ENCODE data around the gene PXN.
"Not testable (repeated sequence)": the region's sequence is repeated elsewhere in the genome, so short reads cannot be mapped to it uniquely, and the experiment has no call there.

PXN gene

DNA sequence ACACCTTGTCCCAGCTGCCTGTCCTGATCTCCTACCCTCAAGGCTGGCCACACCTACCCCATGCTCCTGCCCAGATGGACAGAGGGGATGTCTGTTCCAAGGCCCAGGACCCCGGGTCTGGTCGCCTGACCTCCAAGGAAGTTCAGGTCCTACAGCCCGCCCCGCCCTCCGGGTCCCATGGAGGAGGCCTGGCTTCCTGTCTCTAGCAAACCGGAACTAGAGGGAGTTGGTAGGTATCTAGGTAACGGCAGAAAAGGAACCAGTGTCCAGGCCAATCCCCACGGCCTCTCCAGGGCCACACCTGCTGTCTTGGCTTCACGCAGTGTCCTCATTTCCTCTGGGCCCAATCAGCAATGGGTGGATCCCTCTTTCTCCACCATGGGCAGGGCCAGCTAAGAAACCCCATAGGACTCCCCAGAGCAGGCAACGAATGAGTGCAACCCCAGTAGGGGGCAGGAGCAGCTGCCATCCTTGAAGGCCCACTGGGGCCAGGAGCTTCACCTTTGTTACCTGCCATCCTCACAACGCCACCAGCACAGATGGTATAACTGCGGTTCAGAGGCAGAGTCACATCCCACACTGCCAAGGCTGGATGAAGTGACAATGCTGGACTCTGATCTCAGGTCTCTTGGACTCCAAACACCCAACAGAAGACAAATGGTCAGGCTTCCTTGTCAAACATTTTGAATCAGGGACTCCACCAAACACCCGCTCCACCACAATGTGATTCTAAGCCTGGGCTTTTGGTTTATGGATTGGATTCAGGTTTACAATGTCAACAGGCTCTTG is 39.5 kb downstream of the PXN start:
- no peak for DNase-seq (ENCODE audit: low read depth, low spot score)

GRCh38 chr12:120225200-120225558 is 40.4 kb downstream of the PXN start:
- no peak for DNase-seq (ENCODE audit: low read depth, low spot score)

- no peak for DNase-seq (ENCODE audit: low read depth, low spot score)
Observed at GRCh38 chr12:120224304-120225199, 41.0 kb downstream of the PXN start.

DNA sequence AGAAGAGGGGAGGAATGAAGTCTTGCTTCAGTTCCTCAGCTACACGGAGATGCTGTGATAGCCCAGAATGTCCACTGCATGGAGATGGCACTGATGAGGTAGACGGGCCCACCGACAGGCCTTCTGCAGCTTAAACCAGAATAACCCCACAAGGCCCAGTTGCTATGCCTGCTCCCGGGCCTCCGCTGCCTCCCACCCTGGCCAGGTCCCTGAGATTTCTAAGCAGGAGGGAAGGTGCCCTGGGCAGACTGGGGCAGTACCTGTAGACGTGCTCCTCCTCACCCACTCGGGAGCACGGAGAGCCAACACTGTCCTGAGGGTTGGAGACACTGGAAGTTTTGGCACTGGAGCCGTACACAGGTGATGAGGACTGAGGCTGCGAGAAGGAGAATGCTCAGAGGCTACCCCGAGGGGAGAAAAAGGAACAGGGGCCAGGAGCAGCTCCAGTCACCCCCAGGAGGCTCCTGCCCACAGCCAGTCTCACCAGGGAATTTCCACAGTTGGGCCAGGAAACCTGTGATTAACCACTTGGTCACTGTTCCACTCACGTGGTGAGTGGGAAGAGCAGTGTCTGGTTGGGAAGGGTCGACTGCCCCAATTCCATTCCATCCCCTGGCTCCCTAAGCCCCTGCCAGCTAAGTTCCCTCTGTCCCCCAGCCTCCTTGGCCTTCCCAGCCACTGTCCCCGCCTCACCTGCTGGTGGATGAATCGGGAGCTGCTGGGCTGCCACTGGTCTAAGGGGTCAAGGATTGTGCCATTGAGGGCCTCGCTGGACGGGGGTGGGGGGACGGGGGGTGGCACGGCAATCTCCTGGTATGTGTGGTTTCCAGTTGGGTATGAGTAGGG is 41.8 kb downstream of the PXN start:
- no peak for DNase-seq (ENCODE audit: low read depth, low spot score)

- DNase-seq (ENCODE audit: low read depth, low spot score): no peak
Observed at GRCh38 chr12:120222288-120222832, 43.2 kb downstream of the PXN start.

GRCh38 chr12:120221576-120221900 is 44.0 kb downstream of the PXN start:
- no peak for DNase-seq (ENCODE audit: low read depth, low spot score)

DNA sequence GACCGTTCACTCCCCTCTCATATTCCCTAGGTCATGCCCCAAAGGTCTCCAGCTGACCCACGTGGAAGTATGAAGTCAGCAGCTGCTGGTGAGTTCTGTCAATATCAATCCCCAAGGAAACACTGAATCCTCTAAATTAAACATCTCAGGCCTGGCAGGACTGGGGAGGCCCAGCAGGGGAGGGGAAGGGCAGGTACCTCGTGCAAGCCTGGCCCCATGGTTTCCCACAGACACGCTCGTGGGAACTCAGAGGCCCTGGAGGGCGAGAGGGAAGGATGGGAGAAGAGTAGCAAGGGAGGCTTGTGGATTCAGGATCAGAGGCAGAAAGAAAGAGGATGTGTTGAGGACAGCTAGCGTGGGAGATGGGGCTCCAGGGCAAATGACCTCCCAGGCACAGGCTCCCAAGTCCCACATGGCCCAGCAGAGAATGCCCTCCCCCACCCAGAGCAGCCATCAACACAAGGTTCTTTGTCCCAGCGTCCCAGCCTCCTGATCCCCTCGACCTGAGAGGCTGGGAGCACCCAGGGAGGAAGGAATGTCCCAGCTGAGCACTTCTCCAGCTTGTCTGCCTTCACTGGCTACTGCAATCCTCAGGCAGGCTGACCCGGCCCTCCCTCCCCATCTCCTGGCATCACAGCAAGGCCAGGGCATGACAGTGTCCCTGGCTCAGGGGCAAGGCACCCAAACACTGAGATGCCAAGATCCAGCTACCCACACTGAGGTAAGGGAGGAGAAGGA is 44.5 kb downstream of the PXN start:
- DNase-seq (ENCODE audit: low read depth, low spot score): no peak

DNA sequence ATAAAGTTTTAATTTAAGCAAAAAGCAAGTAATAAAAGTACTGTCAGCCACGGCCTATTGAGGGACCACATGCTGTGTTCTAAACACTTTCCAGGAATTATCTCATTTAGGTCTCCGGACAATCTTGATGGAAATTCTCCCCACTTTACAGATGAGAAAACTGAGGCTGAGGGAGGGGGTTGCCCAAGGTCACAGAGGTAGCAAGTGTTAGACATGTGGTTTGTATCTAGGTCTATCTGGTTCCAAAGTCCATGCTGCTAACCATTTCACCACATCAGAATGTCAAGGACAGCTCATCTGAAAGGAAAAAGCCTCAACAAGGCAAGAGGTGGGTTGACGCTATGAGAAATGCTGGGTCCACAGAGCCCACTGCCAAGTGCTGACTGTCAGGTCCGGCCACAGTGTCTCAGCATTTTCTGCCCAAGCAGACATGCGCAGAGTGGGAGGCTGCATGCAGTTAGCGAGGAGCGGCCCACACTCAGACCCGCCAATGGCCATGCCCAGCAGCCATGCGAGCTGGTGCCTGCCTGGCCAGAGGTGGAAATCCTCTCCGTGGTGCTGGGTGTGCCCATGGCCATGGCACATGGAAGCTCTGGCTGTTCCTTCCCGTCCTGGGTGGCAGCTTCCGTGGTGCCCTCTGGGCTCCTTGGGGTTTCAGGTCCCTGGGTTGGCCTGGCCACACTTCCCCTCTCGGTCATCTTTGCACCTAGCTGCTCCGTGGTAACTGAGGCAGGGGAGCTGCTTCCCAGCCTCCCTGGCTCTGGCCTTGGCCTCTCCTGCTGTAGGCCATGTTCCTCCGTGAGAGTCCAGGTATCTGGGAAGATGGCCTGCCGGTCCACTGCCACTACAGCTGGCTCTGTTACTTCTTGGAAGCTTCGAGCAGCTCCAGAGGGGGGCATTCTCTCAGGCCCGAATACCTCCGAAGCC is 46.6 kb downstream of the PXN start:
- DNase-seq (ENCODE audit: low read depth, low spot score): no peak

DNA sequence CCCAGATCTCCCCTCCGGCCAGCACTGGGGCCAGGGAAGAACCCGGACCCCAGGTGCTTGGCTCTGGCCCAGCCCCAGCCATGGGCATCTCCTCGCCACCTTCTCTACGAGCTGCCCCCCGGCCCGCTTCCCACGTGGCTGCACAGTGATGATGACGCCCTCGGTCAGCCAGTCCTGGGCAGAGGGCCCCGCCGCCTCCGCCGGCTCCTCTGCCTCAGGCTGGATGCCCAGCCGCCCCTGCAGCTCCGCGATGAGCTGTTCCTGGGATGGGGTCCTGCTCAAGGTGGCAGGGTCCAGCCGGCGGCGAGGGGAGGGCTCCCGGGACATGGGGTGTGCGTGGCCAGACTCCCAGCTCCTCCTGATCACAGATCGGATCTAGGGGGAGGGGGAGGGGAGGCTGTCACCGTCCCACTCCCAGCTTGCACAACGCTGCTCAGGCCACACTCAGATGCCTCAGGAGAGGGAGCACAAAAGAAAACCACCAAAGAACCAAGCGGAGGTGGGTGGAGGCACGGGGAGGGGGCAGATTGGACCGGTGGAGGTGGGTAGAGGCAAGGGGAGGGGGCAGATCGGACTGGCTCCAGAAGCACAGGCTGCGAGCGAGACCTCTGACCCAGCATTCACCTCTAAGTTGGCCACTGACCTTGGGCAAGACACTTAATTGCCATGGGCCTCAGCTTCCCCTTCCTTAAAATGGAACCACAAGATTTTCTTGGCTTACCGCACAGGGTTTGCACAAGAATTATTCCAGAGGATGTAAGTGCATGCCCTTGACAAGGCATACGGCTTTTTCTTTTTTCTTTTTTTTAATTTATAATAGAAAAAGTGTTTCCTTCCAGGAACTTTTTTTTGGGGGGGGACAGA is 48.6 kb downstream of the PXN start:
- no peak for DNase-seq (ENCODE audit: low read depth, low spot score)

DNA sequence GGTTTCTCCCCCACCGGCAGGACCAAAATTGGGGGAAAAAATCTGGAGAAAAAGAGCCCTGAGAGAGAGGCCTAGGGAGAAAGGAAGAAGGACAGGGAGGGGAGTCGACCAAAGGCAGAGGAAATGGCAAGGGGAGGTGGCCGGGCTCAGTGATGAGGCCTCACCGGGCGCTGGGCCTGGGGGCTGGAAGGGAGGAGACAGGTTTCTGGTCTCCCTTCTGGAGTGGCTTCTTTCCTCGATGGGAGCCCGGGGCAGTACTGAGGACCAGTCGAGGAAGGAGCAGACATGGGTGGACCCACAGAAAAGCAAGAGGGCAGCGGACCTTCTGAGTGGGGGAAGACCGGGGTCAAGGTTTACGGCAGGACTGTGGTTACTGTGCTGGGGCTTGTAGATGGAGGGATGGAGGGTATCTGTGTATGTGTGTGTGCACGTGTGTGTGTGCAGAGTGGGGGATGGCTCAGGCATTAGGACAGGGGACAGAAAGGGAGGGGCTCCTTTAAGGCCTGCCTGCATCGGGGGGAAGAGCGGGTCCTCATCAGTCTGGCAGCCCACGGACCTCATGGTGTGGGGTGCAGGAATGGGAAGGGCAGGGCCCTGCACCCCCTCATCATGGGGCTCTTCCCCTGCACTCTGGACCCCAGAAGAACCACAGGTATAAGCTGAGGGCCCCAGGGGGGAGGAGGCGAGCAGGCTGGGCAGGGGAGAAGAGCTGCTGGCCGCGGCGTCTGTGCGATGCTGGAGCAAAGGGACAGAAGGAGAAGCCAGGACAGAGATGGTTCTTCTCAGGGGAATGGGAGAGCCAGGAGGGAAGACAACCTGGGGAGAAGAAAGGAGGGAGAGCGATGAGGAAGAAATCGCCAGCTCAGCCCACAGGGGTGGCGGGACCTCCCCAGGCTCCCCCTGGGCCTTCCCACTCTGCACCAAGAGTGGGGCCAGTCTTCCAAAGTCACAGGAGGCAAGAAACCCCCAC is 49.5 kb downstream of the PXN start:
- DNase-seq (ENCODE audit: low read depth, low spot score): no peak

GRCh38 chr12:120215357-120215735 is 50.2 kb downstream of the PXN start:
- no peak for DNase-seq (ENCODE audit: low read depth, low spot score)

- no peak for DNase-seq (ENCODE audit: low read depth, low spot score)
Observed at GRCh38 chr12:120214626-120215356, 50.7 kb downstream of the PXN start.

- no peak for DNase-seq (ENCODE audit: low read depth, low spot score)
Observed at GRCh38 chr12:120213758-120214157, 51.8 kb downstream of the PXN start.

DNA sequence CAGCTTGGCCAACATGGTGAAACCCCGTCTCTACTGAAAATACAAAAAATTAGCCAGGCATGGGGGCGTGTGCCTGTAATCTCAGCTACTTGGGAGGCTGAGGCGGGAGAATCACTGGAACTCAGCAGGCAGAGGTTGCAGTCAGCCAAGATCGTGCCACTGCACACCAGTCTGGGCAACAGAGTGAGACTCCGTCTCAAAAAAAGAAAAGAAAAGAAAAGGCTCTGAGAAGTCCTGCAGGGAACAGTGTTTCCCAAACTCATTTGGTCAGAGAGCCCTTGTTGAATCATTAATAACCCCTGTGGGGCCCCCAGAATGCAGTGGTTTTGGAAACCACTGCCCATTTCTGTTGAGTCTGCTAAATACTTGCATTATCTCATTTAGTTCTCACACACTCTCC is 52.3 kb downstream of the PXN start:
- DNase-seq (ENCODE audit: low read depth, low spot score): not testable (repeated sequence)

GRCh38 chr12:120212301-120212700 is 53.2 kb downstream of the PXN start:
- no peak for DNase-seq (ENCODE audit: low read depth, low spot score)

DNA sequence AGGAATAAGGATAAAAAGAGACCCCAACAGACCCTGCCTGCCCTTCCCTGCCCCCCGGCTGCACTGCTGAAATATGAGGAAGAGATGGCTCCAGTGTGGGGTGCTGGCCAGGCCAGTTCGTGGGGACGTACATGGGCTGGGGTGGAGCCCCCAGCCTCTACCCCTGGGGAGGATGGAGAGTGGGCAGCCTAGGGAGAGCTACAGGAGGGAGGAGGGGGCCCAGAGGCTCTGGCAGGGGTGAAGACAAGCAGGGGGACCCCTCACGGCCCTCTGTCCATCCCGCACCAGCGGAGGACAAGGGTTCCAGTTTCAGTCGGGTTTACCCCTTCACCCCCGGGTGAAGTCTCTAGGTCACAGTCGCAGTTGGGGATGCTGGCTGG is 53.6 kb downstream of the PXN start:
- no peak for DNase-seq (ENCODE audit: low read depth, low spot score)

GRCh38 chr12:120211243-120211903 is 54.2 kb downstream of the PXN start:
- DNase-seq (ENCODE audit: low read depth, low spot score): no peak
